Measurements from ENCODE around the gene RNF43. TPM values are rescaled to one million over a fixed set of nuclear protein-coding genes. Genes with fewer than 3 reads are reported as not detected.

The RNF43 gene
- total RNA-seq, 1 experiment from 2014 or later: 0.42 TPM

GRCh38 chr17:58452738-58453137 is 35.4 kb upstream of the RNF43 start:
- Histone ChIP-seq H3K18ac (ENCODE audit: insufficient read length, low read depth, low read length) (no peak overlapping the region), H4K5ac (ENCODE audit: insufficient read length, low read depth, low read length) (no peak overlapping the region), H3K4me1 (ENCODE audit: insufficient read depth, low read length) (no peaks in the 10 kb centered on the region), H4K8ac (replicated peaks; ENCODE audit: insufficient read length, low read depth, low read length) (no peak overlapping the region), H3K23ac (ENCODE audit: insufficient read length, low read depth, low read length) (no peak overlapping the region), H3K27me3 (ENCODE audit: insufficient read depth, low read length) (no peaks in the 10 kb centered on the region), H2BK20ac (ENCODE audit: low read depth, low read length, poor library complexity, severe bottlenecking) (no peak overlapping the region), H2BK120ac (ENCODE audit: low read depth, low read length, poor library complexity, severe bottlenecking) (no peak overlapping the region), H3T11ph (ENCODE audit: low read length) (no peak overlapping the region), H3K56ac (ENCODE audit: insufficient read length, low read depth, low read length) (no peak overlapping the region), H3K27ac (ENCODE audit: insufficient read length, low read depth, low read length) (no peak overlapping the region), H3K9me3 (ENCODE audit: control insufficient read depth, low read depth, low read length) (no peaks in the 10 kb centered on the region), H3K4ac (ENCODE audit: low read depth, low read length) (no peak overlapping the region), H3K9ac (ENCODE audit: extremely low read depth, insufficient read length, low read length) (no peak overlapping the region), H3K23me2 (ENCODE audit: insufficient read length, low read depth, low read length, poor library complexity, severe bottlenecking) (no peaks in the 10 kb centered on the region), H3K4me2 (ENCODE audit: insufficient read depth, insufficient read length, low read length) (no peak overlapping the region), H4K91ac (ENCODE audit: insufficient read length, low read depth, low read length) (no peak overlapping the region), H2AK5ac (ENCODE audit: insufficient read length, low read length) (no peak overlapping the region), H2BK5ac (ENCODE audit: insufficient read length, low read length) (no peak overlapping the region), H2BK15ac (ENCODE audit: low read depth, low read length) (no peak overlapping the region), H2AFZ (ENCODE audit: low read length) (no peak overlapping the region), H2BK12ac (ENCODE audit: insufficient read length, low read depth, low read length) (no peak overlapping the region), H3K79me2 (ENCODE audit: insufficient read depth, low read length) (no peaks in the 10 kb centered on the region), H3K14ac (ENCODE audit: insufficient read depth, low read length) (no peak overlapping the region), H3K79me1 (ENCODE audit: insufficient read depth, low read depth, low read length, poor library complexity, severe bottlenecking) (no peaks in the 10 kb centered on the region), H4K20me1 (ENCODE audit: control insufficient read depth, insufficient read depth, insufficient read length) (no peaks in the 10 kb centered on the region)
- Mint-ChIP-seq H3K4me3 (no peak overlapping the region), H3K9me3 (peaks cover 7 to 9% of the 10 kb centered on the region in 2 experiments), H3K27me3 (ENCODE audit: low read depth) (peaks cover 2% of the 10 kb centered on the region; the same call in 1 of the 2 replicates), H3K36me3 (ENCODE audit: insufficient read depth in 1 of 3, low read depth in 3 of 3) (peaks cover 0 to 5% (median 0%) of the 10 kb centered on the region in 3 experiments; a peak in 2 of 7 replicates), H3K4me1 (no peaks in the 10 kb centered on the region), H3K27ac (no peak overlapping the region)
- no peak for TF ChIP-seq CTCF (conservative IDR thresholded peaks at IDR 0.05)
- DNase-seq: no peak
- WGBS (ENCODE audit: extremely low coverage, insufficient read length, low lambda C conversion rate): no CpG with 5 or more reads among the region's 1 CpG
